Tibial nerve (tissue), 4 donors: Measurements from ENCODE around the gene F5. TPM values are rescaled to one million over a fixed set of nuclear protein-coding genes. Genes with fewer than 3 reads are reported as not detected.

Experiments used
- DNase-seq, 2 donors: peaks; one replicate each; pipeline ENCODE4 v3.0.0-alpha.2; 2019; ENCODE audit warnings: low spot score in 2 of 2
- H3K27ac ChIP-seq, 4 donors: fragments of 200-600 bp; sonication (generic) in 3 of 4; one replicate each; pipeline ENCODE4 v1.5.1; 2017 to 2019; ENCODE audit warnings: mild to moderate bottlenecking in 1 of 4
- H3K27me3 ChIP-seq, 2 donors: fragments of 200-600 bp; sonication (generic) in 1 of 2; one replicate each; pipeline versions ENCODE4 v1.5.1 to v1.6.0; 2017 to 2019
- H3K36me3 ChIP-seq, 3 donors: fragments of 200-600 bp; sonication (generic); one replicate each; pipeline ENCODE4 v1.5.1; 2018 to 2019
- H3K4me1 ChIP-seq, 4 donors: fragments of 200-600 bp; sonication (generic) in 3 of 4; one replicate each; pipeline ENCODE4 v1.5.1; 2017 to 2019
- H3K4me3 ChIP-seq, 4 donors: fragments of 200-600 bp; sonication (generic) in 3 of 4; one replicate each; pipeline ENCODE4 v1.5.1; 2017 to 2019; ENCODE audit warnings: mild to moderate bottlenecking in 1 of 4, moderate library complexity in 1 of 4
- H3K9me3 ChIP-seq, 4 donors: fragments of 200-600 bp; sonication (generic) in 3 of 4; one replicate each; pipeline ENCODE4 v1.5.1; 2017 to 2019
- EP300 ChIP-seq, 2 donors: sonication (generic); formaldehyde crosslinking; IDR thresholded peaks; one replicate each; pipeline ENCODE4 v1.6.1; 2017; ENCODE audit warnings: antibody characterized with exemption in 2 of 2, mild to moderate bottlenecking in 1 of 2
- POLR2A ChIP-seq, 2 donors: fragments of 450-650 bp; IDR thresholded peaks; one replicate each; pipeline ENCODE4 v1.6.1; 2017; ENCODE audit warnings: antibody characterized with exemption in 2 of 2, mild to moderate bottlenecking in 2 of 2, moderate library complexity in 2 of 2
- WGBS, 2 donors: methylation state at CpG; one replicate each; pipeline ENCODE4 v1.1.5; 2018; 5-methylcytosine and 5-hydroxymethylcytosine counted together
- total RNA-seq, 4 donors: library from RNA; depleted of rRNA; stranded (reverse); fragments of >200 nt; gene quantifications; one replicate each; pipeline ENCODE4 v1.1.0, GENCODE V29; 2016
- TF ChIP-seq, protein P1 (sequence below), 5 experiments: fragments of 200-600 bp in 3 of 5; fragments of 450-650 bp in 2 of 5; sonication (generic) in 3 of 5; IDR thresholded peaks; one replicate each; pipeline ENCODE4 v1.5.1; 2016 to 2019; ENCODE audit warnings: antibody characterized with exemption in 5 of 5, mild to moderate bottlenecking in 3 of 5, moderate library complexity in 2 of 5

The F5 gene
- total RNA-seq, 4 donors from 2014 or later: 0.42 to 0.98 (median 0.60) TPM; not detected in 1

DNA sequence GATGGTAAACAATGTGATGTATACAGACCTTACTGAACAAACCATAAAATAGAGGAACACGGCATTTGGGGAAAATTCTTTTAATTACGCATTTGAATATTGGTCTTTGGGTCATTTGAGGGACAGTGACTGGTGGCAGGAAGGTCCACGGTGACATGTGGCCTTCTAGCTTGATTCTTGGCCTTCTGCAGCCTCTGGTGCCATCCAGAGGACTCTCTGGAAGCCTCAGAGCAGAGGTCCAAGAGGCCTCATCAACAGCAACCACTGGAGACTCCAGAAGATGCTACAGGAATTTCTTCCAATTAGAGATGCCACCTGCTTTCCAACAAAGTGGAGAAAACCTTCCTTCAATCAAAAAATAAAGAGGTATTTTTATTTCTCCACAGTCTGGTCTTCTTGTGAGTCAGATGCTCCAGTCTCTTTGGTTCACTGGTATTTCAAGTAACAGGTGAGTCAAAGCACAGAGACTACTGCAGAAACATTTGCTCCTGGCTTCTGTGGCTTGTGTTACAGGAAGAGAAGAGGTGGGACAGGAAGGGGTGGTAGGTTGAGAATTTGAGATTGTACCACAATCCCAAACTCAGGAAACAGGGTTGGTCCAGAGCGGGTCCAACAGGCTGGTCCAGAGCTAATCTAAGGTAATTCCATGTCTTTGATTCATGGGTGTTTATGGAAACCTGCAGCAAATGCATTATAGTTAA, 2.7 kb upstream of the F5 start:
- Histone ChIP-seq H3K27me3 (peaks cover 0 to 15% of the 10 kb centered on the region in 2 donors), H3K27ac (no peak overlapping the region), H3K36me3 (no peaks in the 10 kb centered on the region), H3K9me3 (no peaks in the 10 kb centered on the region), H3K4me3 (no peak overlapping the region), H3K4me1 (peaks cover 0 to 14% (median 6%) of the 10 kb centered on the region in 4 donors)
- TF ChIP-seq POLR2A (IDR thresholded peaks at IDR 0.05) (no peak), EP300 (IDR thresholded peaks at IDR 0.05) (no peak)
- TF ChIP-seq, protein P1, sequence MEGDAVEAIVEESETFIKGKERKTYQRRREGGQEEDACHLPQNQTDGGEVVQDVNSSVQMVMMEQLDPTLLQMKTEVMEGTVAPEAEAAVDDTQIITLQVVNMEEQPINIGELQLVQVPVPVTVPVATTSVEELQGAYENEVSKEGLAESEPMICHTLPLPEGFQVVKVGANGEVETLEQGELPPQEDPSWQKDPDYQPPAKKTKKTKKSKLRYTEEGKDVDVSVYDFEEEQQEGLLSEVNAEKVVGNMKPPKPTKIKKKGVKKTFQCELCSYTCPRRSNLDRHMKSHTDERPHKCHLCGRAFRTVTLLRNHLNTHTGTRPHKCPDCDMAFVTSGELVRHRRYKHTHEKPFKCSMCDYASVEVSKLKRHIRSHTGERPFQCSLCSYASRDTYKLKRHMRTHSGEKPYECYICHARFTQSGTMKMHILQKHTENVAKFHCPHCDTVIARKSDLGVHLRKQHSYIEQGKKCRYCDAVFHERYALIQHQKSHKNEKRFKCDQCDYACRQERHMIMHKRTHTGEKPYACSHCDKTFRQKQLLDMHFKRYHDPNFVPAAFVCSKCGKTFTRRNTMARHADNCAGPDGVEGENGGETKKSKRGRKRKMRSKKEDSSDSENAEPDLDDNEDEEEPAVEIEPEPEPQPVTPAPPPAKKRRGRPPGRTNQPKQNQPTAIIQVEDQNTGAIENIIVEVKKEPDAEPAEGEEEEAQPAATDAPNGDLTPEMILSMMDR (IDR thresholded peaks at IDR 0.05): no peak
- WGBS, 2 donors: 78 to 85% methylated on average over 4 of the region's 4 CpGs
- no peak for DNase-seq

DNA sequence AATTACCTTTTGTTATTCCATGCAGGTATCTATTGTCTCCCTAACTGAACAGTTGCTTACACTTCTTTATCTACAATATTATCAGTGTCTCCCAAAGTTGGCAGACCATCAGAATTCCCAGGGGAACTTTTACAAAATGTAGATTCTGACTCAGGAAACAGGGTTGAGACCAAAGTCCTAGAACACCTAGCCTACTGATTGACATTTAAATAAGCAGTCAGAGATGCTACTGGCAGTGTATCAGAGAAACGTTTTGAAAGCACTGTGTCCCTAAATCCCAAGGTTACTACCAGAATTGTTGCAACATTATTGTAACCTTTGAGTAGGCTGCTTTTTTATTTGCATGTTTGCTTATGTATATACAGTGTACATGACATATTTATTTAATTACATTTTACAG, 1.8 kb upstream of the F5 start:
- Histone ChIP-seq H3K4me1 (peaks cover 0 to 14% (median 6%) of the 10 kb centered on the region in 4 donors), H3K9me3 (no peaks in the 10 kb centered on the region), H3K27me3 (peaks cover 0 to 15% of the 10 kb centered on the region in 2 donors), H3K4me3 (no peak overlapping the region), H3K27ac (no peak overlapping the region), H3K36me3 (no peaks in the 10 kb centered on the region)
- TF ChIP-seq, protein P1 (IDR thresholded peaks at IDR 0.05): no peak
- TF ChIP-seq POLR2A (IDR thresholded peaks at IDR 0.05): no peak
- no peak for TF ChIP-seq EP300 (IDR thresholded peaks at IDR 0.05)
- 33 to 45% methylated on average over 1 of the region's 1 CpG for WGBS, 2 donors
- no peak for DNase-seq

DNA sequence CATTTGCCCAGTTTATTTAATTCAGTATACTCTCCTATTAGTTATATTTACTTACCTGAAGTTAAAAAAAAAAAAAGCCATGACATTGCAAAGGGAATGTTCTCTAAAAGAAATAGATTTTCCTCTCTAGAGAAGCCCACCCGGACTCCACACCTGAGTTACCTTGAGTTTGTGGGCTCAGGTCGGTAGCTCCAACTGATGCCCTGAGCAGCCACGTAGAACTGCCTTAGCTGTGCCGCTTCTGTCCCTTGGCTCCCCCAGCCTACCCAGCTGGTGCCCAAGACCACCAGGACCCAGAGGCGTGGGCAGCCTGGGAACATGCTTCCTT, 250 bp downstream of the F5 start:
- no peaks in the 10 kb centered on the region for H3K9me3 ChIP-seq
- peaks cover 0 to 14% (median 6%) of the 10 kb centered on the region in 4 donors for H3K4me1 ChIP-seq
- no peak for DNase-seq
- no peaks in the 10 kb centered on the region for H3K36me3 ChIP-seq
- WGBS, 2 donors: 18 to 20% methylated on average over 5 of the region's 5 CpGs
- no peak for TF ChIP-seq EP300 (IDR thresholded peaks at IDR 0.05)
- TF ChIP-seq, protein P1 (IDR thresholded peaks at IDR 0.05): no peak
- TF ChIP-seq POLR2A (IDR thresholded peaks at IDR 0.05): no peak
- H3K27ac ChIP-seq: no peak overlapping the region
- peaks cover 0 to 15% of the 10 kb centered on the region in 2 donors for H3K27me3 ChIP-seq
- peak overlapping the region in 1 of 4 donors; percentile 21 for H3K4me3 ChIP-seq

DNA sequence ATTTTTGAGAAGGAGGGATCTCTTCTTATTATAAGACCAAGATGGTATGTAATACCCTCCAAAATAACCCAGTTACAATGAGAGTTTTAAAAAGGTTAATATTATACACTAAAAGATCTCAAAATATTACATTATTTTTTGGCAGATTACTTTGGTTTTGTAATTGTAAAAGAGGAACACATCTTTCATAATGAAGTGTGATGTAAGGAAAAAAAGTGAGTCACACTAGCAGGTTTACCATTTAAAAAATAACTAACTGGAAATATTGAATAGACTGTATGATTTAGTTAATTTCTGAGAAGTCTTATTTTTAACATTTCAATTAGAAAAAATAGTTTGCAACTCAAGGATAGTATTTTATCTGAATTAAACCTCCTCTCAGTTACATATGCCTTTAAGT, 1.1 kb downstream of the F5 start:
- no peak for DNase-seq
- Histone ChIP-seq H3K36me3 (no peaks in the 10 kb centered on the region), H3K9me3 (no peaks in the 10 kb centered on the region), H3K4me3 (no peak overlapping the region), H3K27me3 (peaks cover 0 to 15% of the 10 kb centered on the region in 2 donors), H3K4me1 (peaks cover 0 to 14% (median 6%) of the 10 kb centered on the region in 4 donors), H3K27ac (no peak overlapping the region)
- TF ChIP-seq POLR2A (IDR thresholded peaks at IDR 0.05) (no peak), EP300 (IDR thresholded peaks at IDR 0.05) (no peak)
- TF ChIP-seq, protein P1 (IDR thresholded peaks at IDR 0.05): no peak

DNA sequence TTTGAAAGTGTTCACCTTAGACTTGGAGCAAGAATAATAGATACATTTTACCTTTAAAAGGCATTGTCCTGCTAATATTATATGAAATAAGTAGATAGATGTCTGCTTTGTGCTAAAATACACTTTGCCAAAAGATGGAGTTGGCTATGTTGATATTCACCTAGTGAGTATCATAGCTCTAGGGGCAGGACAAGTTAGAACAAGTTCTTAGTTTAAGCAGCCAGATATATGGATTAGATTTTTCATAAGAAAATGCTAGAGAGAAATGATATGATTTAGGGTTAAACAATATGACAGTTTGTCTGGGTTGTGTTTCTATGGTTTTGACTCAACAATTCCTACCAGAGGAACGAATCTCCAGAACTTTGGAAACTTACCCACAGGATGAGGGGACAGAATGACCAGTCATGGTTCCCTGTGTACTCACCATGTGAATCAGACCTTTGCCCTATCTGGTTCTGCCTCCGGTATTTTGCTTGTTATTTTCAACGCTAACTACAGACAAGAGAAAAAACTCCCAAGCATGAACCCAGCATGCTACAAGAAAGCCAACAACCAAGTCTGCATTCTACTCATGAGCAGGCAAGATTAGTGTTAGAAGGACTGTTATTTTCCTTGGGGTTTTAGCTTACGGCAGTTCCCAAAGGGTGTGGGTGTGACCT, 1.7 kb downstream of the F5 start:
- Histone ChIP-seq H3K27ac (no peak overlapping the region), H3K4me1 (peaks cover 0 to 14% (median 6%) of the 10 kb centered on the region in 4 donors), H3K36me3 (no peaks in the 10 kb centered on the region), H3K9me3 (no peaks in the 10 kb centered on the region), H3K4me3 (no peak overlapping the region), H3K27me3 (peaks cover 0 to 15% of the 10 kb centered on the region in 2 donors)
- TF ChIP-seq, protein P1 (IDR thresholded peaks at IDR 0.05): no peak
- TF ChIP-seq EP300 (IDR thresholded peaks at IDR 0.05) (no peak), POLR2A (IDR thresholded peaks at IDR 0.05) (no peak)
- no peak for DNase-seq
- WGBS, 2 donors: 42 to 51% methylated on average over 4 of the region's 4 CpGs
